ENCODE data around the gene TNFAIP8. TPM values are rescaled to one million over a fixed set of nuclear protein-coding genes. Genes with fewer than 3 reads are reported as not detected.

Gene TNFAIP8
- total and polyA plus RNA-seq, 8 donors: 1.2 to 37.1 (median 11.5) TPM

DNA sequence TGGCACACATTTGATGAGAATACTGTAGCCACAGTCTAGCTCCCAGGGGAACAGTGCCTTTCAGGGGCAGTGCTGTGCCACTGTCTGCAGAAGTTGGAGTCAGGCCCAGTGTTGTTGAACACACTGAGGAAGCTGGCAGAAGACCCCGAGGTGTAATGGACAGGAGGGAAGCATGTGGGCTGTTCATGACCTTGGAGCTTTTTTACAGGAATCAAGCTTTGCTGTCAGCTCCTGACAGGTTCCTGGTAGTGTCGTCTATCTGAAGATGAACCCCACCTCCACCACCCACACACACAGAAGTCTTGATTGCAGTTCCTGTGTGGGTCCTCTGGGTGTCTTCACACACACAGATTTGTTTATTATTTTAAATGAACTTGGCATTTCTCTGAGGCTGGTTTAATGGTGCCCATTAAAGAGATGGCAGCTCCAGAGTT, 40.3 kb upstream of the TNFAIP8 start:
- Histone ChIP-seq H3K9me3 (no peaks in the 10 kb centered on the region), H3K4me1 (peaks cover 6 to 55% (median 30%) of the 10 kb centered on the region in 4 donors), H3K36me3 (no peaks in the 10 kb centered on the region), H3K4me3 (no peak overlapping the region), H3K27ac (peak overlapping the region in 4 of 5 donors; percentile 12 to 56 (median 35)), H3K27me3 (no peaks in the 10 kb centered on the region)
- no peak for TF ChIP-seq POLR2AphosphoS5 (IDR thresholded peaks at IDR 0.05)
- TF ChIP-seq, protein P1, sequence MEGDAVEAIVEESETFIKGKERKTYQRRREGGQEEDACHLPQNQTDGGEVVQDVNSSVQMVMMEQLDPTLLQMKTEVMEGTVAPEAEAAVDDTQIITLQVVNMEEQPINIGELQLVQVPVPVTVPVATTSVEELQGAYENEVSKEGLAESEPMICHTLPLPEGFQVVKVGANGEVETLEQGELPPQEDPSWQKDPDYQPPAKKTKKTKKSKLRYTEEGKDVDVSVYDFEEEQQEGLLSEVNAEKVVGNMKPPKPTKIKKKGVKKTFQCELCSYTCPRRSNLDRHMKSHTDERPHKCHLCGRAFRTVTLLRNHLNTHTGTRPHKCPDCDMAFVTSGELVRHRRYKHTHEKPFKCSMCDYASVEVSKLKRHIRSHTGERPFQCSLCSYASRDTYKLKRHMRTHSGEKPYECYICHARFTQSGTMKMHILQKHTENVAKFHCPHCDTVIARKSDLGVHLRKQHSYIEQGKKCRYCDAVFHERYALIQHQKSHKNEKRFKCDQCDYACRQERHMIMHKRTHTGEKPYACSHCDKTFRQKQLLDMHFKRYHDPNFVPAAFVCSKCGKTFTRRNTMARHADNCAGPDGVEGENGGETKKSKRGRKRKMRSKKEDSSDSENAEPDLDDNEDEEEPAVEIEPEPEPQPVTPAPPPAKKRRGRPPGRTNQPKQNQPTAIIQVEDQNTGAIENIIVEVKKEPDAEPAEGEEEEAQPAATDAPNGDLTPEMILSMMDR (IDR thresholded peaks at IDR 0.05): peak in 1 of 7 experiments; percentile 16
- 17 to 45% (median 33%) methylated on average over 2 of the region's 2 CpGs for WGBS, 5 donors
- intact Hi-C loops (cut with DNase I; ENCODE audit: low total_unique reads): no loop called here
- DNase-seq: peak in 1 of 2 donors; percentile 56

DNA sequence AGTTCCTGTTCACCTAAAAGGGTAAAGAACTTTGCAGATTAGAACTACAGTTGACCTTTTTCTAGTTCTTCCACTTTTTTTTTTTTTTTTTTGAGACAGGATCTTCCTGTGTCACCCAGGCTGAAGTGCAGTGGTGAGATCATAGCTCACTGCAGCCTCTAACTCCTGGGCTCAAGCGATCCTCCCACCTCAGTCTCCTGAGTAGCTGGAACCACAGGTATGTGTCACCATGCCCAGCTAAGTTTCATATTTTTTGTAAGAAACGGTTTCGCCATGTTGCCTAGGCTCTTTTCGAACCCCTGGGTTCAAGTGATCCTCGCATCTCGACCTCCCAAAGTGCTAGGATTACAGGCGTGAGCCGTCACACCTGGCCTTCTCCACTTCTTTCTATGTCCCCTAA, 39.7 kb upstream of the TNFAIP8 start:
- Histone ChIP-seq H3K4me3 (no peak overlapping the region), H3K27ac (peak overlapping the region in 2 of 5 donors; percentile 37 to 56), H3K4me1 (peaks cover 6 to 55% (median 30%) of the 10 kb centered on the region in 4 donors), H3K27me3 (no peaks in the 10 kb centered on the region), H3K36me3 (no peaks in the 10 kb centered on the region), H3K9me3 (no peaks in the 10 kb centered on the region)
- TF ChIP-seq POLR2A (IDR thresholded peaks at IDR 0.05): no peak
- WGBS, 5 donors: 91 to 97% (median 96%) methylated on average over 8 of the region's 8 CpGs
- DNase-seq: no peak
- intact Hi-C loops (cut with DNase I; ENCODE audit: low total_unique reads): no loop called here

DNA sequence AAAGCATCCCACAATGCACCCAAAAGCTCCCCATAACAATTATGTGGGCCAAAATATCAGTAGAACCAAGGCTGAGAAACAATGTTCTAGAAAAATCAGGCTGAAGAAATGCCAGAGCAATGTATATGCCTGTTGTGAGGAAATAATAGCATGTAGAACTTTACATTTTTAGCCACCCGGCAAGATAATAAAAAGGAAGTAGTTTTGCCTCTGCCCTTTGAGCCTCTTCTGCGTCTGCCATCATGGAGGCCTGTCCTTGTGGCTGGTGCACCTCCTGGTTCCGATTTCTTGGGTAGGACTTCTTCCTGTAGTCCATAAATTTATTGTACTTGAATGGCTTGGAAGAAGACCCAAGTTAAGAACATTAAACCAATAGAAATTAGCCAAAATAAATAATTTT, 38.9 kb upstream of the TNFAIP8 start:
- H3K36me3 ChIP-seq: no peaks in the 10 kb centered on the region
- intact Hi-C loops (cut with DNase I; ENCODE audit: low total_unique reads): no loop called here
- H3K4me3 ChIP-seq: no peak overlapping the region
- TF ChIP-seq EP300 (IDR thresholded peaks at IDR 0.05) (no peak), POLR2A (IDR thresholded peaks at IDR 0.05) (no peak), POLR2AphosphoS5 (IDR thresholded peaks at IDR 0.05) (no peak)
- TF ChIP-seq, protein P1 (IDR thresholded peaks at IDR 0.05): no peak
- H3K27me3 ChIP-seq: no peaks in the 10 kb centered on the region
- no peaks in the 10 kb centered on the region for H3K9me3 ChIP-seq
- H3K27ac ChIP-seq: no peak overlapping the region
- 80 to 94% (median 90%) methylated on average over 3 of the region's 3 CpGs for WGBS, 5 donors
- peaks cover 6 to 56% (median 33%) of the 10 kb centered on the region in 4 donors for H3K4me1 ChIP-seq
- DNase-seq: no peak

DNA sequence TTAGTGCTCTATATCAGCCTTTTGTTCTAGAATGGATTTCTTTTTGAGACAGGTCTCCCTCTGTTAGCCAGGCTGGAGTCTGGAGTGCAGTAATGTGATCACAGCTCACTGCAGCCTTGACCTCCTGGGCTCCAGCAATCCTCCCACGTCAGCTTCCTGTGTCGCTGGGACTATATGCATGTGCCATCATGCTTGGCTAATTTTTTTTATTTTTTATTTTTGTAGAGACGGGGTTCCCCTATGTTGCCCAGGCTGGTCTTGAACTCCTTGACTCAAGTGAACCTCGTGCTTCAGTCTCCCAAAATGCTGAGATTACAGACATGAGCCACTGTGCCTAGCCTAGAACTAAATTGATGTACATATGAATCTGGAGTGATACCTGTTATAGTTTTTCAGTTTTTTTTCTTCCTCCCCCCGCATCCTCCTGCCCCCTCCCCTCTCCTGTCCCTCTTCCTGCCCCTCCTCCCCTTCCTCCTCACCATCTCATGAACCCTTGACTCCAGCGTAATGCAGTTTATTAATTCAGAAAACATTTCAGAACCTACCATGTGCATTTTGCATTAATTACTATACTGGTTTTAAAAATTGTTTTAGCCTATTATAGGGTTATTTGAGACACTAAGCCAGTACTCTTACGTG, 37.4 kb upstream of the TNFAIP8 start:
- Histone ChIP-seq H3K9me3 (no peaks in the 10 kb centered on the region), H3K36me3 (no peaks in the 10 kb centered on the region), H3K27me3 (no peaks in the 10 kb centered on the region), H3K4me3 (no peak overlapping the region), H3K4me1 (peaks cover 6 to 64% (median 39%) of the 10 kb centered on the region in 4 donors), H3K27ac (no peak overlapping the region)
- intact Hi-C loops (cut with DNase I; ENCODE audit: low total_unique reads): no loop called here
- 77 to 83% (median 78%) methylated on average over 7 of the region's 7 CpGs for WGBS, 5 donors
- TF ChIP-seq, protein P1 (IDR thresholded peaks at IDR 0.05): no peak
- no peak for TF ChIP-seq EP300 (IDR thresholded peaks at IDR 0.05)
- TF ChIP-seq POLR2AphosphoS5 (IDR thresholded peaks at IDR 0.05): no peak
- no peak for TF ChIP-seq POLR2A (IDR thresholded peaks at IDR 0.05)
- no peak for DNase-seq

DNA sequence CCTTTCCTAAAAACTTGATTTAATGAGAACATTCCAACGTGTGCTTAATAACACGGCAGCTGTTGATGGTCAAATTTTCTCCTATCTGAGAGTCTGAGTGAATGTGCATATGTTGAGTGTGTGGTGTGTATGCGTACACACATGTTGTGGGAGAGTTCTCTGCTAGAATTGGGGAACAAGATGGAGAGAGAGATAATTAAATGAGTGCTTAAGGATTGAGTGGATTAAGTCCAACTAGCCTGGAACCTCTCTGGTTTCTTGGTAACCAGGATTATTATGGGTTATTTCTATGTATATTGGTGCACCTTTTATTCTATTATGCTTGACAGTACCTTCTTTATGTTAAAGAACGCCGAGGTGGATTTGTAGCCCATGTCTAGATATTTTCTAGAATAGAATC, 36.4 kb upstream of the TNFAIP8 start:
- intact Hi-C loops (cut with DNase I; ENCODE audit: low total_unique reads): no loop called here
- H3K36me3 ChIP-seq: no peaks in the 10 kb centered on the region
- H3K27me3 ChIP-seq: no peaks in the 10 kb centered on the region
- no peak for DNase-seq
- H3K4me3 ChIP-seq: no peak overlapping the region
- H3K4me1 ChIP-seq: peaks cover 6 to 62% (median 42%) of the 10 kb centered on the region in 4 donors
- WGBS, 5 donors: 84 to 95% (median 91%) methylated on average over 5 of the region's 5 CpGs
- TF ChIP-seq EP300 (IDR thresholded peaks at IDR 0.05): no peak
- TF ChIP-seq POLR2A (IDR thresholded peaks at IDR 0.05): no peak
- TF ChIP-seq, protein P1 (IDR thresholded peaks at IDR 0.05): no peak
- TF ChIP-seq POLR2AphosphoS5 (IDR thresholded peaks at IDR 0.05): no peak
- no peak overlapping the region for H3K27ac ChIP-seq
- H3K9me3 ChIP-seq: no peaks in the 10 kb centered on the region

Measured in stomach (tissue), 9 donors.